AG04450 (cell line): Measurements from ENCODE around the gene NUCKS1. TPM values are rescaled to one million over a fixed set of nuclear protein-coding genes. Genes with fewer than 3 reads are reported as not detected.
A peak's percentile ranks its signal among the peaks of the same experiment; 100 is the strongest.

Source experiments
- CTCF ChIA-PET: fragments of 300-600, 350-600 bp; formaldehyde crosslinking; extraction: SDS; loops from one replicate; lab custom pipeline; 2022; ENCODE audit warnings: antibody characterized with exemption, inconsistent platforms; lab: Charles Lee
- POLR2A ChIA-PET: fragments of 350-600 bp; formaldehyde crosslinking; extraction: SDS; loops from one replicate; lab custom pipeline; 2021; ENCODE audit warnings: antibody characterized with exemption, inconsistent platforms; lab: Yijun Ruan, JAX
- DNase-seq: peaks from one replicate; pipeline ENCODE4 v3.0.0-alpha.2; 2011; ENCODE audit warnings: low read depth, low spot score
- H3K27ac ChIP-seq: one replicate; pipeline ENCODE4 v1.5.1; 2012; ENCODE audit warnings: low read depth, low read length, control low read depth
- H3K27me3 ChIP-seq: one replicate; pipeline ENCODE4 v1.6.0; 2012; ENCODE audit warnings: low read length; ENCODE audit not compliant: control insufficient read depth, insufficient read depth
- H3K4me3 ChIP-seq: 2 replicates; pipeline ENCODE4 v1.5.1; 2011; ENCODE audit warnings: mild to moderate bottlenecking, low read depth, low read length, control low read depth
- H3K9me3 ChIP-seq: 2 replicates; pipeline ENCODE4 v1.5.1; 2012; ENCODE audit warnings: low read length; ENCODE audit not compliant: control insufficient read depth, insufficient read depth
- CTCF ChIP-seq: IDR thresholded peaks from 2 replicates; pipeline ENCODE4 v1.5.1; 2011; ENCODE audit warnings: low read depth, low read length, control low read depth, inconsistent platforms
- polyA plus RNA-seq: library from polyadenylated mRNA; depleted of rRNA; stranded (reverse); fragments of >200 nt; gene quantifications from 2 replicates; pipeline ENCODE4 v1.2.3, GENCODE V29; 2011

NUCKS1 gene
- polyA plus RNA-seq, 1 experiment, result 105 TPM

- DNase-seq, result no peak
- ChIA-PET POLR2A (interaction anchor here (0.9 kb wide), 1 partner anchor 114 kb away, joined by 3 read pairs; no protein-coding TSS in a partner anchor), CTCF (interaction anchor here (0.7 to 6.3 kb wide), 11 partner anchors 12 to 313 kb away, joined by 3 to 197 read pairs (median 8); partner anchors contain the start of gene RAB29)
- Histone ChIP-seq H3K9me3 (no peaks in the 10 kb centered on the region), H3K27me3 (no peaks in the 10 kb centered on the region), H3K27ac (no peak overlapping the region), H3K4me3 (no peak overlapping the region)
- TF ChIP-seq CTCF, result no peak
Observed at GRCh38 chr1:205792961-205793673, 43.1 kb upstream of the NUCKS1 start.

- ChIA-PET POLR2A (interaction anchor here (1.2 kb wide), 1 partner anchor 185 kb away, joined by 5 read pairs; no protein-coding TSS in a partner anchor), CTCF (interaction anchor here (0.5 to 6.3 kb wide), 23 partner anchors 10 to 314 kb away, joined by 3 to 197 read pairs (median 7); partner anchors contain the start of gene RAB29)
- H3K4me3 ChIP-seq, result no peak overlapping the region
- TF ChIP-seq CTCF, result no peak
- H3K27ac ChIP-seq, result no peak overlapping the region
- no peaks in the 10 kb centered on the region for H3K9me3 ChIP-seq
- DNase-seq, result no peak
- no peaks in the 10 kb centered on the region for H3K27me3 ChIP-seq
Observed at GRCh38 chr1:205792481-205792881, 42.5 kb upstream of the NUCKS1 start.

GRCh38 chr1:205791568-205792180 lies 41.7 kb upstream of the NUCKS1 start:
- Histone ChIP-seq H3K27ac (no peak overlapping the region), H3K4me3 (no peak overlapping the region), H3K9me3 (no peaks in the 10 kb centered on the region), H3K27me3 (no peaks in the 10 kb centered on the region)
- peak; percentile 90 for TF ChIP-seq CTCF
- ChIA-PET POLR2A (interaction anchor here (0.7 to 1.2 kb wide), 2 partner anchors 42 to 186 kb away, joined by 3 to 5 read pairs; no protein-coding TSS in a partner anchor), CTCF (interaction anchor here (0.5 to 6.3 kb wide), 34 partner anchors 8 to 317 kb away, joined by 3 to 197 read pairs (median 4); partner anchors contain the start of gene RAB29)
- no peak for DNase-seq

GRCh38 chr1:205787287-205787916 lies 37.4 kb upstream of the NUCKS1 start:
- Histone ChIP-seq H3K27ac (no peak overlapping the region), H3K4me3 (no peak overlapping the region), H3K27me3 (no peaks in the 10 kb centered on the region), H3K9me3 (no peaks in the 10 kb centered on the region)
- POLR2A ChIA-PET, result no interaction called here
- CTCF ChIA-PET, result interaction anchor here (0.5 to 5.2 kb wide), 4 partner anchors 24 to 190 kb away, joined by 3 to 42 read pairs (median 4); no protein-coding TSS in a partner anchor
- no peak for DNase-seq
- TF ChIP-seq CTCF, result no peak
